Kidney epithelial cell (primary cell): ENCODE results near the gene GPM6B. TPM values are rescaled to one million over a fixed set of nuclear protein-coding genes. Genes with fewer than 3 reads are reported as not detected.

ENCODE experiments used
- DNase-seq: peaks from one replicate; pipeline ENCODE4 v3.0.0-alpha.2; 2010; ENCODE audit warnings: low read depth
- H3K27me3 ChIP-seq: 2 replicates; pipeline ENCODE4 v1.6.0; 2011; ENCODE audit warnings: low read length; ENCODE audit not compliant: control insufficient read depth, insufficient read depth
- H3K36me3 ChIP-seq: 2 replicates; pipeline ENCODE4 v1.5.1; 2011; ENCODE audit warnings: low read length; ENCODE audit not compliant: control insufficient read depth, insufficient read depth
- H3K4me3 ChIP-seq: 2 replicates; pipeline ENCODE4 v1.5.1; 2011; ENCODE audit warnings: low read depth, mild to moderate bottlenecking, control low read depth, low read length
- CTCF ChIP-seq: IDR thresholded peaks from 2 replicates; pipeline ENCODE4 v1.5.1; 2011; ENCODE audit warnings: mild to moderate bottlenecking, moderate library complexity, low read length, control low read depth, inconsistent platforms; ENCODE audit not compliant: insufficient read depth, poor library complexity, severe bottlenecking
- total RNA-seq: library from RNA; depleted of rRNA; stranded (reverse); fragments of >200 nt; gene quantifications from 2 replicates; pipeline ENCODE4 v1.2.3, GENCODE V29; 2015

Gene GPM6B
- total RNA-seq, 1 donor from 2014 or later = 4.3 TPM

GRCh38 chrX:13816176-13816575 lies 717 bp downstream of the GPM6B start:
- Histone ChIP-seq H3K27me3 (peaks cover 15% of the 10 kb centered on the region), H3K36me3 (no peaks in the 10 kb centered on the region), H3K4me3 (no peak overlapping the region)
- no peak for TF ChIP-seq CTCF
- no peak for DNase-seq

DNA sequence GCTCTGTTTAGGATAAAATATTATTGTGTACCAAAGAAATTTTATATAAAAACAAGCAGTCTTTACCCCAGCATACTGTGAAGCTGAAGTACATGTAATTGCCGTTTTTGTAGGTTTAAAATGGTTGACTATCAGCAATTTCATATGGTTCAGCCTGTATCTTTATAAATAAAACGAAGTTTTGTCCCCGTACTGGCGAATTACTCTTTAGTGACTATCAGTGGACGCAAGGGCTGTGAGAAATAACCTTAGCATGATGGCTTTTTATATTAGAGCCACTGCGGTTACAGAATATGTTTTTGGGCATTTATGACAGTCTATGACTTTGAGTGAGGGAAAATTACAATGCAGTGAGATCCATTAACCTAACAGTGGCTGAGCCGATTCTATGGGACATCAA lies 1.2 kb downstream of the GPM6B start:
- TF ChIP-seq CTCF = no peak
- Histone ChIP-seq H3K27me3 (peaks cover 15% of the 10 kb centered on the region), H3K4me3 (no peak overlapping the region), H3K36me3 (no peaks in the 10 kb centered on the region)
- DNase-seq = no peak

DNA sequence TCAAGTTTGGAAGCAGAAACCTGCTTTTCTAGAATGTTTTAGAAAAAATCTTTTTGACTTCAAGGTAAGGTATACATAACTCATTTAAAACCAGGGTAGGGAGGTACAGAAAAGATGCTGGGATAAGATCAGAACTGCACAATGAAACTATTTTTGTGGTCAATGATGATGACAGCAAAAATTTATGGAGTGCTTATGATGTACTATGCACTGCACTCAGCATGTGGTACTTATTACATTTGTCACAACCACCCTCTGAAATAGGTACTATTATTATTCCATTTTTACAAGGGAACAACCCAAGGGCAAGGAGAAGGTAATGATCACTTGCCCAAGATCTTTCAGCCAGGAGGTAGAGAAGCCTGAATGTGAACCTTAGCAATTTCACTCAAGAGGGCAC lies 8.0 kb downstream of the GPM6B start:
- no peaks in the 10 kb centered on the region for H3K36me3 ChIP-seq
- no peak overlapping the region for H3K4me3 ChIP-seq
- no peak for TF ChIP-seq CTCF
- no peak for DNase-seq
- H3K27me3 ChIP-seq = peaks cover 5% of the 10 kb centered on the region

DNA sequence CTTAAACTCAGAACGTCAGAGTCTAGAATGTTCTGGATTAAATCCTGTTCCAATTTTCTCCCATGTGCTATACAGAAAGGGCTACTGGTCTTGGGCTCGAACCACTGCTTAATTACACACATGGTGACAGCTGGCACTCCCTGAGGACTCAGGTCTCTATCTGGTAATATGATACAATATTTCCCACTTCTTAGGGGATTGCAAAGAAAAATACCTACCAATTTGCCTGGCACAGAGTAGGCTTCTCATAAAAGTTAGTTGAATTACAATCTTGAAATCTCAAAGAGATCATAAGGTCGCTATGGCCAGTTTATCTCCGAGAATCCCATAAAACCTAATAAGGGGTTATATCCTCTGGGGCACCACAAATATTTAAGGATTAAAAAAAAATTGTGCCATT lies 8.6 kb downstream of the GPM6B start:
- peaks cover 5% of the 10 kb centered on the region for H3K27me3 ChIP-seq
- no peak for DNase-seq
- H3K36me3 ChIP-seq = no peaks in the 10 kb centered on the region
- TF ChIP-seq CTCF = no peak
- H3K4me3 ChIP-seq = no peak overlapping the region

- peaks cover 12% of the 10 kb centered on the region for H3K27me3 ChIP-seq
- no peak overlapping the region for H3K4me3 ChIP-seq
- H3K36me3 ChIP-seq = no peaks in the 10 kb centered on the region
- no peak for TF ChIP-seq CTCF
- DNase-seq = no peak
Measured at GRCh38 chrX:13805241-13805640, 11.7 kb downstream of the GPM6B start.

DNA sequence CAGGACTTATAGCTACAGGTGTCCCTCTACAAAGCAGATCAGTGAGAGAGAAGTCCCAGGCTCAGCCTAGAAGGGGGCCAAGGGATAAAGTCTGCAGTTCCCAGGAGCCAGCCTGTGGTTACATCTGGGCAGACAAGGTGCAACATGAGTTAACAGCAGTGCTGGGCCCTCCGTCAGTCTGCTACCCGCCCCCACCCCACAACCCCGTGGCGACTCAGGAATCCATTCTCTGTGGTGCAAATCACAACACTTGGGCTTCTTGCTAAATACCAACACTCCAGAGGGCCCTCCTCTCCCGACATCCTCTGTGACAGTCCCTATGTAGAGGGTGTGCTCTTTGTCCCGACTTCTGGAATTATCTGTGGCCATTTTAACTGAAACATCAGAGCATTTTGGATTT lies 13.8 kb downstream of the GPM6B start:
- no peak overlapping the region for H3K4me3 ChIP-seq
- no peaks in the 10 kb centered on the region for H3K36me3 ChIP-seq
- no peak for DNase-seq
- TF ChIP-seq CTCF = no peak
- H3K27me3 ChIP-seq = peaks cover 9% of the 10 kb centered on the region
